ENCODE measurements around the gene FANK1. TPM values are rescaled to one million over a fixed set of nuclear protein-coding genes. Genes with fewer than 3 reads are reported as not detected.
"Not testable (repeated sequence)": the region's sequence is repeated elsewhere in the genome, so short reads cannot be mapped to it uniquely, and the experiment has no call there.

The FANK1 gene
- total RNA-seq, 2 experiments from 2014 or later = 0.46 to 0.50 TPM

GRCh38 chr10:125868372-125868975 is 27.9 kb upstream of the FANK1 start:
- H3K27me3 Mint-ChIP-seq = no peaks in the 10 kb centered on the region
- H3K27ac Mint-ChIP-seq = no peak overlapping the region
- H3K4me1 Mint-ChIP-seq (ENCODE audit: low read depth) = no peaks in the 10 kb centered on the region
- no peaks in the 10 kb centered on the region for H3K36me3 Mint-ChIP-seq
- no peak overlapping the region for H3K4me3 Mint-ChIP-seq
- CTCF ChIA-PET = interaction anchor here (0.7 to 1.1 kb wide), 5 partner anchors 11 to 636 kb away, joined by 3 to 6 read pairs (median 5); no protein-coding TSS in a partner anchor
- no peak for DNase-seq
- intact Hi-C loops (cut with micrococcal nuclease) = loop anchor here (5.0 kb wide), 1 partner anchor 519 kb away; the partner anchor contains the start of gene ADAM12
- POLR2A ChIA-PET = no interaction called here
- no peaks in the 10 kb centered on the region for H3K9me3 Mint-ChIP-seq

- peaks cover 2% of the 10 kb centered on the region for H3K4me1 Mint-ChIP-seq (ENCODE audit: low read depth)
- no peaks in the 10 kb centered on the region for H3K27me3 Mint-ChIP-seq
- intact Hi-C loops (cut with micrococcal nuclease) = no loop called here
- ChIA-PET CTCF (no interaction called here), POLR2A (no interaction called here)
- H3K36me3 Mint-ChIP-seq = peaks cover 11% of the 10 kb centered on the region
- H3K27ac Mint-ChIP-seq = no peak overlapping the region
- H3K4me3 Mint-ChIP-seq = no peak overlapping the region
- H3K9me3 Mint-ChIP-seq = peaks cover 5% of the 10 kb centered on the region
- DNase-seq = no peak
These were observed 25.0 kb upstream of the FANK1 start for GRCh38 chr10:125871338-125871737.

GRCh38 chr10:125878957-125879835 is 17.2 kb upstream of the FANK1 start:
- H3K27ac Mint-ChIP-seq = no peak overlapping the region
- peaks cover 21% of the 10 kb centered on the region for H3K36me3 Mint-ChIP-seq
- POLR2A ChIA-PET = no interaction called here
- peaks cover 7% of the 10 kb centered on the region for H3K9me3 Mint-ChIP-seq
- H3K27me3 Mint-ChIP-seq = no peaks in the 10 kb centered on the region
- CTCF ChIA-PET = no interaction called here
- H3K4me1 Mint-ChIP-seq (ENCODE audit: low read depth) = peaks cover 2% of the 10 kb centered on the region
- H3K4me3 Mint-ChIP-seq = no peak overlapping the region
- intact Hi-C loops (cut with micrococcal nuclease) = no loop called here
- no peak for DNase-seq

- no peak for DNase-seq
- CTCF ChIA-PET = no interaction called here
- Mint-ChIP-seq H3K27ac (no peak overlapping the region), H3K27me3 (no peaks in the 10 kb centered on the region), H3K4me1 (ENCODE audit: low read depth) (no peaks in the 10 kb centered on the region), H3K4me3 (no peak overlapping the region), H3K36me3 (peaks cover 16% of the 10 kb centered on the region), H3K9me3 (peaks cover 7% of the 10 kb centered on the region)
- intact Hi-C loops (cut with micrococcal nuclease) = no loop called here
- POLR2A ChIA-PET = no interaction called here
These were observed 15.6 kb upstream of the FANK1 start for GRCh38 chr10:125880719-125881118.

GRCh38 chr10:125881192-125881591 is 15.2 kb upstream of the FANK1 start, which contains the start of gene DHX32:
Gene DHX32, minus strand, starts transcription at chr10:125881292. Its CDS starts 468 bp downstream, at chr10:125880824.
- intact Hi-C loops (cut with micrococcal nuclease) = no loop called here
- no peak for DNase-seq
- peaks cover 12% of the 10 kb centered on the region for H3K36me3 Mint-ChIP-seq
- H3K9me3 Mint-ChIP-seq = peaks cover 3% of the 10 kb centered on the region
- no peaks in the 10 kb centered on the region for H3K4me1 Mint-ChIP-seq (ENCODE audit: low read depth)
- ChIA-PET CTCF (no interaction called here), POLR2A (no interaction called here)
- no peak within 1 kb of the TSS for H3K27ac Mint-ChIP-seq
- H3K4me3 Mint-ChIP-seq = no peak within 1 kb of the TSS
- H3K27me3 Mint-ChIP-seq = no peaks in the 10 kb centered on the region

- Mint-ChIP-seq H3K9me3 (no peaks in the 10 kb centered on the region), H3K27ac (no peak overlapping the region), H3K4me1 (ENCODE audit: low read depth) (no peaks in the 10 kb centered on the region), H3K4me3 (no peak overlapping the region), H3K27me3 (no peaks in the 10 kb centered on the region), H3K36me3 (peaks cover 8% of the 10 kb centered on the region)
- CTCF ChIA-PET = interaction anchor here (1.2 kb wide), 1 partner anchor 15 kb away, joined by 3 read pairs; no protein-coding TSS in a partner anchor
- intact Hi-C loops (cut with micrococcal nuclease) = no loop called here
- POLR2A ChIA-PET = no interaction called here
- DNase-seq = no peak
These were observed 13.8 kb upstream of the FANK1 start for GRCh38 chr10:125882596-125882995.

GRCh38 chr10:125883211-125883610 is 13.2 kb upstream of the FANK1 start:
- no peaks in the 10 kb centered on the region for H3K9me3 Mint-ChIP-seq
- H3K4me3 Mint-ChIP-seq = no peak overlapping the region
- ChIA-PET CTCF (no interaction called here), POLR2A (no interaction called here)
- peaks cover 5% of the 10 kb centered on the region for H3K36me3 Mint-ChIP-seq
- intact Hi-C loops (cut with micrococcal nuclease) = no loop called here
- H3K4me1 Mint-ChIP-seq (ENCODE audit: low read depth) = no peaks in the 10 kb centered on the region
- H3K27ac Mint-ChIP-seq = no peak overlapping the region
- DNase-seq = no peak
- H3K27me3 Mint-ChIP-seq = no peaks in the 10 kb centered on the region

GRCh38 chr10:125886914-125887512 is 9.4 kb upstream of the FANK1 start:
- ChIA-PET POLR2A (no interaction called here), CTCF (no interaction called here)
- Mint-ChIP-seq H3K27ac (no peak overlapping the region), H3K9me3 (no peaks in the 10 kb centered on the region), H3K36me3 (no peaks in the 10 kb centered on the region), H3K4me3 (no peak overlapping the region), H3K4me1 (ENCODE audit: low read depth) (no peaks in the 10 kb centered on the region), H3K27me3 (no peaks in the 10 kb centered on the region)
- intact Hi-C loops (cut with micrococcal nuclease) = no loop called here
- DNase-seq = no peak

GRCh38 chr10:125889441-125889840 is 6.9 kb upstream of the FANK1 start:
- DNase-seq; H3K4me3 Mint-ChIP-seq; CTCF ChIA-PET; H3K27ac Mint-ChIP-seq; POLR2A ChIA-PET; H3K36me3 Mint-ChIP-seq; intact Hi-C loops (cut with micrococcal nuclease); H3K27me3 Mint-ChIP-seq; H3K4me1 Mint-ChIP-seq (ENCODE audit: low read depth); H3K9me3 Mint-ChIP-seq: not testable (repeated sequence)

GRCh38 chr10:125892402-125892801 is 4.0 kb upstream of the FANK1 start:
- POLR2A ChIA-PET; H3K27ac Mint-ChIP-seq; DNase-seq; intact Hi-C loops (cut with micrococcal nuclease); H3K36me3 Mint-ChIP-seq; H3K9me3 Mint-ChIP-seq; H3K4me3 Mint-ChIP-seq; CTCF ChIA-PET: not testable (repeated sequence)
- Mint-ChIP-seq H3K4me1 (ENCODE audit: low read depth) (peaks cover 14% of the 10 kb centered on the region), H3K27me3 (peaks cover 17% of the 10 kb centered on the region)

- DNase-seq; intact Hi-C loops (cut with micrococcal nuclease); CTCF ChIA-PET; H3K4me3 Mint-ChIP-seq; H3K36me3 Mint-ChIP-seq; POLR2A ChIA-PET; H3K27ac Mint-ChIP-seq; H3K9me3 Mint-ChIP-seq: not testable (repeated sequence)
- H3K4me1 Mint-ChIP-seq (ENCODE audit: low read depth) = peaks cover 14% of the 10 kb centered on the region
- H3K27me3 Mint-ChIP-seq = peaks cover 21% of the 10 kb centered on the region
These were observed 2.2 kb upstream of the FANK1 start for GRCh38 chr10:125894176-125894575.

Measured in activated CD4-positive, alpha-beta memory T cell treated with anti-CD3 and anti-CD28 coated beads for 36 hours (primary cell).